GM23338 (cell line): ENCODE results near the gene KCTD3. TPM values are rescaled to one million over a fixed set of nuclear protein-coding genes. Genes with fewer than 3 reads are reported as not detected.

Experiments
- ATAC-seq: fragments of 200-7000 bp; cut with Tn5 transposase; 3 replicates; pipeline ENCODE4 v1.9.1; 2020
- DNase-seq: peaks from one replicate; pipeline ENCODE4 v3.0.0-alpha.2; 2015; ENCODE audit warnings: low spot score
- H2AFZ ChIP-seq: fragments of 200-600 bp; sonication (generic); 2 replicates; pipeline ENCODE4 v1.8.0; 2016; ENCODE audit warnings: antibody characterized with exemption, mild to moderate bottlenecking, moderate library complexity
- H3F3A ChIP-seq: fragments of 200-600 bp; sonication (generic); replicated peaks from 2 replicates; pipeline ENCODE4 v1.8.0; 2017; ENCODE audit warnings: antibody characterized with exemption, mixed run types, low read depth
- H3K27ac ChIP-seq: fragments of 200-600 bp; sonication (generic); 2 replicates; pipeline ENCODE4 v1.6.1; 2016; ENCODE audit warnings: low read depth
- H3K27me3 ChIP-seq: fragments of 200-600 bp; sonication (generic); 2 replicates; pipeline ENCODE4 v1.8.0; 2016; ENCODE audit warnings: mild to moderate bottlenecking, mixed run types, moderate library complexity; ENCODE audit not compliant: insufficient read depth
- H3K36me3 ChIP-seq: fragments of 200-600 bp; sonication (generic); 2 replicates; pipeline ENCODE4 v1.8.0; 2016; ENCODE audit warnings: mild to moderate bottlenecking; ENCODE audit not compliant: insufficient read depth
- H3K4me1 ChIP-seq: fragments of 200-600 bp; sonication (generic); 2 replicates; pipeline ENCODE4 v1.8.0; 2016; ENCODE audit warnings: mild to moderate bottlenecking, moderate library complexity; ENCODE audit not compliant: insufficient read depth
- H3K4me2 ChIP-seq: fragments of 200-600 bp; sonication (generic); 2 replicates; pipeline ENCODE4 v1.7.1; 2017; ENCODE audit warnings: mixed run types
- H3K4me3 ChIP-seq: fragments of 200-600 bp; sonication (generic); 2 replicates; pipeline ENCODE4 v1.6.1; 2016; ENCODE audit warnings: mixed run types
- H3K79me2 ChIP-seq: fragments of 200-600 bp; sonication (generic); replicated peaks from 2 replicates; pipeline ENCODE4 v1.8.0; 2017; ENCODE audit warnings: mild to moderate bottlenecking; ENCODE audit not compliant: insufficient read depth
- H3K9me2 ChIP-seq: fragments of 200-600 bp; sonication (generic); 2 replicates; pipeline ENCODE4 v1.8.0; 2017; ENCODE audit not compliant: insufficient read depth
- H4K20me1 ChIP-seq: fragments of 200-600 bp; sonication (generic); replicated peaks from 2 replicates; pipeline ENCODE4 v1.8.0; 2017; ENCODE audit warnings: mild to moderate bottlenecking; ENCODE audit not compliant: insufficient read depth
- H3K27ac Mint-ChIP-seq: 2 replicates; pipeline ENCODE4 v1.8.0; 2020; ENCODE audit warnings: inconsistent platforms, mild to moderate bottlenecking, moderate library complexity, mixed read lengths
- H3K27me3 Mint-ChIP-seq: 3 replicates; pipeline ENCODE4 v1.8.0; 2022; ENCODE audit warnings: low read depth, mild to moderate bottlenecking, moderate library complexity, mixed read lengths, inconsistent platforms; ENCODE audit not compliant: insufficient read depth, poor library complexity
- H3K36me3 Mint-ChIP-seq: 3 replicates; pipeline ENCODE4 v1.8.0; 2021; ENCODE audit warnings: low read depth, mild to moderate bottlenecking, inconsistent platforms, moderate library complexity, mixed read lengths
- H3K4me1 Mint-ChIP-seq: 3 replicates; pipeline ENCODE4 v1.8.0; 2020; ENCODE audit warnings: mild to moderate bottlenecking, inconsistent platforms, mixed read lengths
- H3K4me3 Mint-ChIP-seq: 3 replicates; pipeline ENCODE4 v1.8.0; 2021; ENCODE audit warnings: moderate library complexity, mild to moderate bottlenecking, inconsistent platforms, mixed read lengths
- H3K9me3 Mint-ChIP-seq: 3 replicates; pipeline ENCODE4 v1.8.0; 2020; ENCODE audit warnings: moderate library complexity, mild to moderate bottlenecking, inconsistent platforms, mixed read lengths
- CREB1 ChIP-seq: fragments of 250-450 bp; sonication (Bioruptor Pico); IDR thresholded peaks from 2 replicates; pipeline ENCODE4 v1.5.0; 2020; ENCODE audit warnings: low read depth, mild to moderate bottlenecking, moderate library complexity
- CTCF ChIP-seq, 2 experiments: fragments of 200-600 bp in 1 of 2; sonication (generic) in 1 of 2; conservative IDR thresholded peaks; 2 replicates each; pipeline versions ENCODE4 v1.5.1 to v1.6.1; 2016 to 2017; ENCODE audit warnings: antibody characterized with exemption in 2 of 2, low read depth in 2 of 2, mild to moderate bottlenecking in 2 of 2, moderate library complexity in 1 of 2
- EZH2 ChIP-seq: fragments of 200-600 bp; sonication (generic); IDR thresholded peaks from one replicate; pipeline ENCODE4 v1.8.0; 2017; ENCODE audit warnings: antibody characterized with exemption, mild to moderate bottlenecking, low read depth; ENCODE audit not compliant: unreplicated experiment
- EZH2phosphoT487 ChIP-seq: fragments of 200-600 bp; sonication (generic); IDR thresholded peaks from one replicate; pipeline ENCODE4 v1.8.1; 2018; ENCODE audit warnings: antibody characterized with exemption; ENCODE audit not compliant: unreplicated experiment
- JUNB ChIP-seq: IDR thresholded peaks from one replicate; pipeline ENCODE4 v1.6.1; 2016; ENCODE audit warnings: antibody characterized with exemption; ENCODE audit not compliant: unreplicated experiment
- NANOG ChIP-seq: IDR thresholded peaks from 2 replicates; pipeline ENCODE4 v1.6.1; 2016; ENCODE audit warnings: antibody characterized with exemption, borderline replicate concordance
- POLR2AphosphoS5 ChIP-seq: IDR thresholded peaks from 2 replicates; pipeline ENCODE4 v1.6.1; 2016; ENCODE audit warnings: antibody characterized with exemption, low read depth
- REST ChIP-seq: IDR thresholded peaks from one replicate; pipeline ENCODE4 v1.6.1; 2018; ENCODE audit warnings: antibody characterized with exemption; ENCODE audit not compliant: unreplicated experiment
- STAT1 ChIP-seq: IDR thresholded peaks from one replicate; pipeline ENCODE4 v1.6.1; 2016; ENCODE audit warnings: antibody characterized with exemption; ENCODE audit not compliant: unreplicated experiment
- ZNF114 ChIP-seq: fragments of 250-450 bp; sonication (Bioruptor Pico); IDR thresholded peaks from 2 replicates; pipeline ENCODE4 v1.5.0; 2020; ENCODE audit warnings: mild to moderate bottlenecking, moderate library complexity
- ZNF331 ChIP-seq: fragments of 250-450 bp; sonication (Bioruptor Pico); IDR thresholded peaks from 2 replicates; pipeline ENCODE4 v1.5.0; 2020; ENCODE audit warnings: low read depth, mild to moderate bottlenecking, moderate library complexity
- polyA plus RNA-seq: library from polyadenylated mRNA; unstranded; fragments of >200 nt; fragmentation: Nextera tagmentation; extraction: Ambion mirVana; gene quantifications from 2 replicates; pipeline ENCODE4 v1.2.1, GENCODE V29; 2016
- total RNA-seq: library from RNA; depleted of rRNA; stranded (reverse); fragments of >200 nt; shearing (Covaris generic); gene quantifications from 2 replicates; pipeline ENCODE4 v1.2.3, GENCODE V29; 2014
- TF ChIP-seq, protein P1 (sequence below): IDR thresholded peaks from 2 replicates; pipeline ENCODE4 v1.6.1; 2016; ENCODE audit warnings: antibody characterized with exemption
- TF ChIP-seq, protein P2 (sequence below): fragments of 250-450 bp; sonication (Bioruptor Pico); IDR thresholded peaks from 2 replicates; pipeline ENCODE4 v1.5.0; 2020; ENCODE audit warnings: mild to moderate bottlenecking, moderate library complexity

Gene KCTD3
- total and polyA plus RNA-seq, 2 experiments from 2014 or later = 29.4 to 60.3 TPM

DNA sequence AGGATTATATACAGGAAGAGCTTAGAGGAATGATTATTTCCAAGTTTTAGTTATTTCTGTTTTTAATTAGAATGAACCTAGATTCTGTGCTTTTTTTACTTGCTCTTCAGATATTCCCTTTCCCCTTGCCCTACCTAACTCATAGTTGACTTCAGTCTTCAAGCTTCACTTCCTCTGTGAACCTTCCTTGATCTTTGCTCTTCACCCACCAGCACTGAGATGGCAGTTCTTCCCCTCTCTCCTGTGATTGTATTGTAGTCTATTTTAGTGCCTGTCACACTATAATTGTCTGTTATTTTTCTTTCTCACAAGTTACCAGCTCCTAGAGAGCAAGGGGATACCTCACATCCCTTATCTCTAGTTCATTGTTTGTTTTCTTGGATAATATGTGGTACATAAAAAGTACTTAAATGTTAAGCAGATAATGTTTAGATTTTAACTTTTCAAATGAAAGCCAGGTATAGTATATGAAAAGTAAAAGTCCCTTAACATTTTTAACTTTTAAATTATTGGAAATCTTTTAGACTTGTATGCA, 33.2 kb downstream of the KCTD3 start:
- Histone ChIP-seq H3K27ac (no peak overlapping the region), H3K4me3 (no peak overlapping the region), H4K20me1 (no peaks in the 10 kb centered on the region; the same call in 1 of the 2 replicates), H3K27me3 (no peaks in the 10 kb centered on the region), H3K36me3 (no peaks in the 10 kb centered on the region), H2AFZ (no peak overlapping the region), H3K4me1 (peaks cover 8% of the 10 kb centered on the region), H3K9me2 (no peaks in the 10 kb centered on the region), H3K79me2 (no peaks in the 10 kb centered on the region), H3K4me2 (no peak overlapping the region), H3F3A (no peaks in the 10 kb centered on the region)
- peaks cover 21% of the 10 kb centered on the region; the same call in 2 of the 3 replicates for H3K36me3 Mint-ChIP-seq
- H3K27ac Mint-ChIP-seq = peak overlapping the region; percentile 46
- H3K27me3 Mint-ChIP-seq = no peaks in the 10 kb centered on the region
- TF ChIP-seq ZNF114 (CRISPR knock-in tag) (no peak), REST (no peak), CREB1 (CRISPR knock-in tag) (no peak), POLR2AphosphoS5 (no peak), CTCF (conservative IDR thresholded peaks at IDR 0.05; ENCODE audit: low read depth in 2 of 2) (no peak), ZNF331 (CRISPR knock-in tag) (no peak), JUNB (no peak), EZH2phosphoT487 (no peak), NANOG (no peak), EZH2 (no peak), STAT1 (no peak)
- TF ChIP-seq, protein P1, sequence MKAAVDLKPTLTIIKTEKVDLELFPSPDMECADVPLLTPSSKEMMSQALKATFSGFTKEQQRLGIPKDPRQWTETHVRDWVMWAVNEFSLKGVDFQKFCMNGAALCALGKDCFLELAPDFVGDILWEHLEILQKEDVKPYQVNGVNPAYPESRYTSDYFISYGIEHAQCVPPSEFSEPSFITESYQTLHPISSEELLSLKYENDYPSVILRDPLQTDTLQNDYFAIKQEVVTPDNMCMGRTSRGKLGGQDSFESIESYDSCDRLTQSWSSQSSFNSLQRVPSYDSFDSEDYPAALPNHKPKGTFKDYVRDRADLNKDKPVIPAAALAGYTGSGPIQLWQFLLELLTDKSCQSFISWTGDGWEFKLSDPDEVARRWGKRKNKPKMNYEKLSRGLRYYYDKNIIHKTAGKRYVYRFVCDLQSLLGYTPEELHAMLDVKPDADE = no peak
- TF ChIP-seq, protein P2, sequence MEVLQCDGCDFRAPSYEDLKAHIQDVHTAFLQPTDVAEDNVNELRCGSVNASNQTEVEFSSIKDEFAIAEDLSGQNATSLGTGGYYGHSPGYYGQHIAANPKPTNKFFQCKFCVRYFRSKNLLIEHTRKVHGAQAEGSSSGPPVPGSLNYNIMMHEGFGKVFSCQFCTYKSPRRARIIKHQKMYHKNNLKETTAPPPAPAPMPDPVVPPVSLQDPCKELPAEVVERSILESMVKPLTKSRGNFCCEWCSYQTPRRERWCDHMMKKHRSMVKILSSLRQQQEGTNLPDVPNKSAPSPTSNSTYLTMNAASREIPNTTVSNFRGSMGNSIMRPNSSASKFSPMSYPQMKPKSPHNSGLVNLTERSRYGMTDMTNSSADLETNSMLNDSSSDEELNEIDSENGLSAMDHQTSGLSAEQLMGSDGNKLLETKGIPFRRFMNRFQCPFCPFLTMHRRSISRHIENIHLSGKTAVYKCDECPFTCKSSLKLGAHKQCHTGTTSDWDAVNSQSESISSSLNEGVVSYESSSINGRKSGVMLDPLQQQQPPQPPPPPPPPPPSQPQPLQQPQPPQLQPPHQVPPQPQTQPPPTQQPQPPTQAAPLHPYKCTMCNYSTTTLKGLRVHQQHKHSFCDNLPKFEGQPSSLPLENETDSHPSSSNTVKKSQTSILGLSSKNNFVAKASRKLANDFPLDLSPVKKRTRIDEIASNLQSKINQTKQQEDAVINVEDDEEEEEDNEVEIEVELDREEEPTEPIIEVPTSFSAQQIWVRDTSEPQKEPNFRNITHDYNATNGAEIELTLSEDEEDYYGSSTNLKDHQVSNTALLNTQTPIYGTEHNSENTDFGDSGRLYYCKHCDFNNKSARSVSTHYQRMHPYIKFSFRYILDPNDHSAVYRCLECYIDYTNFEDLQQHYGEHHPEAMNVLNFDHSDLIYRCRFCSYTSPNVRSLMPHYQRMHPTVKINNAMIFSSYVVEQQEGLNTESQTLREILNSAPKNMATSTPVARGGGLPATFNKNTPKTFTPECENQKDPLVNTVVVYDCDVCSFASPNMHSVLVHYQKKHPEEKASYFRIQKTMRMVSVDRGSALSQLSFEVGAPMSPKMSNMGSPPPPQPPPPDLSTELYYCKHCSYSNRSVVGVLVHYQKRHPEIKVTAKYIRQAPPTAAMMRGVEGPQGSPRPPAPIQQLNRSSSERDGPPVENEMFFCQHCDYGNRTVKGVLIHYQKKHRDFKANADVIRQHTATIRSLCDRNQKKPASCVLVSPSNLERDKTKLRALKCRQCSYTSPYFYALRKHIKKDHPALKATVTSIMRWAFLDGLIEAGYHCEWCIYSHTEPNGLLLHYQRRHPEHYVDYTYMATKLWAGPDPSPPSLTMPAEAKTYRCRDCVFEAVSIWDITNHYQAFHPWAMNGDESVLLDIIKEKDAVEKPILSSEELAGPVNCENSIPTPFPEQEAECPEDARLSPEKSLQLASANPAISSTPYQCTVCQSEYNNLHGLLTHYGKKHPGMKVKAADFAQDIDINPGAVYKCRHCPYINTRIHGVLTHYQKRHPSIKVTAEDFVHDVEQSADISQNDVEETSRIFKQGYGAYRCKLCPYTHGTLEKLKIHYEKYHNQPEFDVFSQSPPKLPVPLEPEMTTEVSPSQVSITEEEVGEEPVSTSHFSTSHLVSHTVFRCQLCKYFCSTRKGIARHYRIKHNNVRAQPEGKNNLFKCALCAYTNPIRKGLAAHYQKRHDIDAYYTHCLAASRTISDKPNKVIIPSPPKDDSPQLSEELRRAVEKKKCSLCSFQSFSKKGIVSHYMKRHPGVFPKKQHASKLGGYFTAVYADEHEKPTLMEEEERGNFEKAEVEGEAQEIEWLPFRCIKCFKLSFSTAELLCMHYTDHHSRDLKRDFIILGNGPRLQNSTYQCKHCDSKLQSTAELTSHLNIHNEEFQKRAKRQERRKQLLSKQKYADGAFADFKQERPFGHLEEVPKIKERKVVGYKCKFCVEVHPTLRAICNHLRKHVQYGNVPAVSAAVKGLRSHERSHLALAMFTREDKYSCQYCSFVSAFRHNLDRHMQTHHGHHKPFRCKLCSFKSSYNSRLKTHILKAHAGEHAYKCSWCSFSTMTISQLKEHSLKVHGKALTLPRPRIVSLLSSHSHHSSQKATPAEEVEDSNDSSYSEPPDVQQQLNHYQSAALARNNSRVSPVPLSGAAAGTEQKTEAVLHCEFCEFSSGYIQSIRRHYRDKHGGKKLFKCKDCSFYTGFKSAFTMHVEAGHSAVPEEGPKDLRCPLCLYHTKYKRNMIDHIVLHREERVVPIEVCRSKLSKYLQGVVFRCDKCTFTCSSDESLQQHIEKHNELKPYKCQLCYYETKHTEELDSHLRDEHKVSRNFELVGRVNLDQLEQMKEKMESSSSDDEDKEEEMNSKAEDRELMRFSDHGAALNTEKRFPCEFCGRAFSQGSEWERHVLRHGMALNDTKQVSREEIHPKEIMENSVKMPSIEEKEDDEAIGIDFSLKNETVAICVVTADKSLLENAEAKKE (CRISPR knock-in tag) = no peak
- H3K4me3 Mint-ChIP-seq = no peak overlapping the region
- peaks cover 25% of the 10 kb centered on the region for H3K4me1 Mint-ChIP-seq
- ATAC-seq (peak; percentile 26; the same call in 1 of the 3 replicates), DNase-seq (no peak)
- no peaks in the 10 kb centered on the region for H3K9me3 Mint-ChIP-seq
